GM23338 (cell line): ENCODE results near the gene NDUFS6. TPM values are rescaled to one million over a fixed set of nuclear protein-coding genes. Genes with fewer than 3 reads are reported as not detected.
A peak's percentile ranks its signal among the peaks of the same experiment; 100 is the strongest.
"Not testable (repeated sequence)": the region's sequence is repeated elsewhere in the genome, so short reads cannot be mapped to it uniquely, and the experiment has no call there.

Source experiments
- ATAC-seq: fragments of 200-7000 bp; cut with Tn5 transposase; 3 replicates; pipeline ENCODE4 v1.9.1; 2020
- DNase-seq: peaks from one replicate; pipeline ENCODE4 v3.0.0-alpha.2; 2015; ENCODE audit warnings: low spot score
- H2AFZ ChIP-seq: fragments of 200-600 bp; sonication (generic); 2 replicates; pipeline ENCODE4 v1.8.0; 2016; ENCODE audit warnings: antibody characterized with exemption, mild to moderate bottlenecking, moderate library complexity
- H3F3A ChIP-seq: fragments of 200-600 bp; sonication (generic); replicated peaks from 2 replicates; pipeline ENCODE4 v1.8.0; 2017; ENCODE audit warnings: antibody characterized with exemption, mixed run types, low read depth
- H3K27ac ChIP-seq: fragments of 200-600 bp; sonication (generic); 2 replicates; pipeline ENCODE4 v1.6.1; 2016; ENCODE audit warnings: low read depth
- H3K27me3 ChIP-seq: fragments of 200-600 bp; sonication (generic); 2 replicates; pipeline ENCODE4 v1.8.0; 2016; ENCODE audit warnings: mild to moderate bottlenecking, mixed run types, moderate library complexity; ENCODE audit not compliant: insufficient read depth
- H3K36me3 ChIP-seq: fragments of 200-600 bp; sonication (generic); 2 replicates; pipeline ENCODE4 v1.8.0; 2016; ENCODE audit warnings: mild to moderate bottlenecking; ENCODE audit not compliant: insufficient read depth
- H3K4me1 ChIP-seq: fragments of 200-600 bp; sonication (generic); 2 replicates; pipeline ENCODE4 v1.8.0; 2016; ENCODE audit warnings: mild to moderate bottlenecking, moderate library complexity; ENCODE audit not compliant: insufficient read depth
- H3K4me2 ChIP-seq: fragments of 200-600 bp; sonication (generic); 2 replicates; pipeline ENCODE4 v1.7.1; 2017; ENCODE audit warnings: mixed run types
- H3K4me3 ChIP-seq: fragments of 200-600 bp; sonication (generic); 2 replicates; pipeline ENCODE4 v1.6.1; 2016; ENCODE audit warnings: mixed run types
- H3K79me2 ChIP-seq: fragments of 200-600 bp; sonication (generic); replicated peaks from 2 replicates; pipeline ENCODE4 v1.8.0; 2017; ENCODE audit warnings: mild to moderate bottlenecking; ENCODE audit not compliant: insufficient read depth
- H3K9me2 ChIP-seq: fragments of 200-600 bp; sonication (generic); 2 replicates; pipeline ENCODE4 v1.8.0; 2017; ENCODE audit not compliant: insufficient read depth
- H4K20me1 ChIP-seq: fragments of 200-600 bp; sonication (generic); replicated peaks from 2 replicates; pipeline ENCODE4 v1.8.0; 2017; ENCODE audit warnings: mild to moderate bottlenecking; ENCODE audit not compliant: insufficient read depth
- H3K27ac Mint-ChIP-seq: 2 replicates; pipeline ENCODE4 v1.8.0; 2020; ENCODE audit warnings: inconsistent platforms, mild to moderate bottlenecking, moderate library complexity, mixed read lengths
- H3K27me3 Mint-ChIP-seq: 3 replicates; pipeline ENCODE4 v1.8.0; 2022; ENCODE audit warnings: low read depth, mild to moderate bottlenecking, moderate library complexity, mixed read lengths, inconsistent platforms; ENCODE audit not compliant: insufficient read depth, poor library complexity
- H3K36me3 Mint-ChIP-seq: 3 replicates; pipeline ENCODE4 v1.8.0; 2021; ENCODE audit warnings: low read depth, mild to moderate bottlenecking, inconsistent platforms, moderate library complexity, mixed read lengths
- H3K4me1 Mint-ChIP-seq: 3 replicates; pipeline ENCODE4 v1.8.0; 2020; ENCODE audit warnings: mild to moderate bottlenecking, inconsistent platforms, mixed read lengths
- H3K4me3 Mint-ChIP-seq: 3 replicates; pipeline ENCODE4 v1.8.0; 2021; ENCODE audit warnings: moderate library complexity, mild to moderate bottlenecking, inconsistent platforms, mixed read lengths
- H3K9me3 Mint-ChIP-seq: 3 replicates; pipeline ENCODE4 v1.8.0; 2020; ENCODE audit warnings: moderate library complexity, mild to moderate bottlenecking, inconsistent platforms, mixed read lengths
- EZH2 ChIP-seq: fragments of 200-600 bp; sonication (generic); IDR thresholded peaks from one replicate; pipeline ENCODE4 v1.8.0; 2017; ENCODE audit warnings: antibody characterized with exemption, mild to moderate bottlenecking, low read depth; ENCODE audit not compliant: unreplicated experiment
- ZNF114 ChIP-seq: fragments of 250-450 bp; sonication (Bioruptor Pico); IDR thresholded peaks from 2 replicates; pipeline ENCODE4 v1.5.0; 2020; ENCODE audit warnings: mild to moderate bottlenecking, moderate library complexity
- ZNF462 ChIP-seq: fragments of 250-450 bp; sonication (Bioruptor Pico); IDR thresholded peaks from 2 replicates; pipeline ENCODE4 v1.5.0; 2020; ENCODE audit warnings: mild to moderate bottlenecking, moderate library complexity
- polyA plus RNA-seq: library from polyadenylated mRNA; unstranded; fragments of >200 nt; fragmentation: Nextera tagmentation; extraction: Ambion mirVana; gene quantifications from 2 replicates; pipeline ENCODE4 v1.2.1, GENCODE V29; 2016
- total RNA-seq: library from RNA; depleted of rRNA; stranded (reverse); fragments of >200 nt; shearing (Covaris generic); gene quantifications from 2 replicates; pipeline ENCODE4 v1.2.3, GENCODE V29; 2014

The NDUFS6 gene
- total and polyA plus RNA-seq, 2 experiments from 2014 or later: 94.8 to 289 TPM

- TF ChIP-seq ZNF462 (CRISPR knock-in tag): no peak
These were observed 12.4 kb upstream of the NDUFS6 start (continued) for GRCh38 chr5:1788828-1789227.

GRCh38 chr5:1789438-1789833 is 11.8 kb upstream of the NDUFS6 start:
- not testable (repeated sequence) for H3K27me3 Mint-ChIP-seq, H3K4me3 Mint-ChIP-seq, H3K27ac ChIP-seq, H3K27me3 ChIP-seq, H3K9me3 Mint-ChIP-seq, H3K79me2 ChIP-seq, H3K9me2 ChIP-seq, H3K36me3 ChIP-seq, H4K20me1 ChIP-seq, H3K36me3 Mint-ChIP-seq, H3K27ac Mint-ChIP-seq, DNase-seq, H3F3A ChIP-seq, H2AFZ ChIP-seq, ATAC-seq, H3K4me3 ChIP-seq
- H3K4me1 Mint-ChIP-seq: peaks cover 37% of the 10 kb centered on the region
- Histone ChIP-seq H3K4me1 (peaks cover 15% of the 10 kb centered on the region), H3K4me2 (peak overlapping the region; percentile 22; the same call in 1 of the 2 replicates)

DNA sequence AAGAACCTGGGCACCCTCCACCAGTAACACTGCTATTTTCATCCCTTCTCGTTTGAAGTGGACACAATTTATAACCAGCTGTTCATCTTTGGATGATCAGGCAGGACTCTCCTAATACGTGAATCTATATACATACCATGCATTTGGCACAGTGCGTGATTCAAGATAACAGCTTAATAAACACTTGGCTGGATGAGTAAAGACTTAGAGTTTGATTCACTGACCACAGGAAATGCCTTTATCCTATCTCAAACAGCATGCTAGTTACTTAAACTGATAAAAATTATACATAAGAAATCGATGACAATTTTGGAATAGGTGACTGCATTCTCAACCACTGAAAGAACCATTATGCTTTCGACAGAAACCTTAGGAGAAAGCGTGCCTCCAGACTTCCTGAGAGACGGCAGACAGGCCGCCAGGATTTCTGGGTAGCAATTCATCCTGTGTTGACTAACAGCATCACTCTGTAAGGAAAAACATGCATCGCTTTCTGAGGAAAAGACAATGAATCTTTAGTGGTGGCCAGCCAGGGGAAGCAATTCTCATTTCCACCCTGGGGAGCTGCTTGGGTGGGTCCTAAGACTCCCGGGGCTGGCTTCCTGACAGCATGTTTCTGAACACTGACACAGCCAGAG is 11.3 kb upstream of the NDUFS6 start:
- DNase-seq: no peak
- Histone ChIP-seq H3K4me2 (peak overlapping the region; percentile 22; the same call in 1 of the 2 replicates), H3F3A (peaks cover 7% of the 10 kb centered on the region; the same call in 1 of the 2 replicates), H2AFZ (no peak overlapping the region), H3K4me1 (peaks cover 15% of the 10 kb centered on the region), H3K9me2 (no peaks in the 10 kb centered on the region), H3K79me2 (no peaks in the 10 kb centered on the region), H3K4me3 (no peak overlapping the region), H4K20me1 (no peaks in the 10 kb centered on the region; the same call in 1 of the 2 replicates), H3K27me3 (no peaks in the 10 kb centered on the region), H3K36me3 (no peaks in the 10 kb centered on the region), H3K27ac (0 out of 2 replicates have a peak overlapping the region, but pooled peaks have one; percentile 27)
- H3K27me3 Mint-ChIP-seq: peaks cover 9% of the 10 kb centered on the region
- H3K4me3 Mint-ChIP-seq: no peak overlapping the region
- H3K36me3 Mint-ChIP-seq: no peaks in the 10 kb centered on the region; the same call in 2 of the 3 replicates
- no peak overlapping the region for H3K27ac Mint-ChIP-seq
- H3K4me1 Mint-ChIP-seq: peaks cover 37% of the 10 kb centered on the region
- peak; percentile 14; the same call in 2 of the 3 replicates for ATAC-seq
- H3K9me3 Mint-ChIP-seq: no peaks in the 10 kb centered on the region; the same call in 2 of the 3 replicates
- no peak for TF ChIP-seq EZH2
- no peak for TF ChIP-seq ZNF462 (CRISPR knock-in tag)
- TF ChIP-seq ZNF114 (CRISPR knock-in tag): no peak
